ENCODE results near the gene RMDN2. TPM values are rescaled to one million over a fixed set of nuclear protein-coding genes. Genes with fewer than 3 reads are reported as not detected.

RMDN2 gene
- total RNA-seq, 2 experiments from 2014 or later, result 1.8 to 2.1 TPM

DNA sequence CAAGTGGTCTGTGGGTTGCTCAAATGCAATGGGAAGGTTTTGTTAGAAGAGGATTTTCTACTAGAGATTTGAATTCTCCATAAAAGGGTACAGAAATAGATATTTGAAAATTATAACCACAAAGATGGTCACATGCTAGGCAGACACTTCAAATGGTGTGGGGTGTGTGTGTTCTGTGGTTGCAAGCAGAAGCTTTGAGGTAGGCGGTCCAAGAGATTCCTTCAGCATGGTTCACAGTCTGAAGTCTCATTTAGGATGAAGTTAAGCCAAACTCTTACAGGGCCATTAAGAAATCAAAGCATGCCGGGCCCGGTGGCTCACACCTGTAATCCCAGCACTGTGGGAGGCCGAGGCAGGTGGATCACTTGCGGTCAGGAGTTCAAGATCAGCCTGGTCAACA is 38.3 kb upstream of the RMDN2 start:
- no peak overlapping the region for H3K4me3 Mint-ChIP-seq
- POLR2A ChIA-PET, result no interaction called here
- DNase-seq, result no peak
- peaks cover 20% of the 10 kb centered on the region for H3K4me1 Mint-ChIP-seq (ENCODE audit: low read depth)
- no peak overlapping the region for H3K27ac Mint-ChIP-seq
- intact Hi-C loops (cut with micrococcal nuclease), result no loop called here
- peaks cover 8% of the 10 kb centered on the region for H3K27me3 Mint-ChIP-seq
- CTCF ChIA-PET, result interaction anchor here (0.8 to 2.3 kb wide), 6 partner anchors 9 to 491 kb away, joined by 3 to 10 read pairs (median 4); no protein-coding TSS in a partner anchor
- no peaks in the 10 kb centered on the region for H3K36me3 Mint-ChIP-seq
- no peaks in the 10 kb centered on the region for H3K9me3 Mint-ChIP-seq

DNA sequence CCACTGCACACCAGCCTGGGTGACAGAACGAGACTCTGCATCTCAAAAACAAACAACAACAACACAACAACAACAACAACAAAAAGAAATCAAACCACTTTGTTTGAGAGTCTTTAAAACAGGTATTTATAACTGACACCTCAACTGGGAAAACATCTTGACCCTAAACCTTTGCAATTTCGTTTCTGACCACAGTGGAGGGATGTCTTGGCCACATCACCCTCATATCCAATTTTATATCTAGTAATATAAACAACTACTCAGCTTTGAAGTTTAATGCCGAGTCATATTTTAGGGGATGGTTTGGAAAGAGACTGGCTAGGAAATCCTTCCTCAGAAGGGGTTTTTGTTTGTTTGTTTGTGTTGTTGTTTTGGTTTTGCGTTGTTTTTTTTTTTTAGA is 37.8 kb upstream of the RMDN2 start:
- no peaks in the 10 kb centered on the region for H3K9me3 Mint-ChIP-seq
- ChIA-PET CTCF (interaction anchor here (0.8 to 2.3 kb wide), 4 partner anchors 10 to 492 kb away, joined by 3 to 10 read pairs (median 4); no protein-coding TSS in a partner anchor), POLR2A (no interaction called here)
- no peak overlapping the region for H3K27ac Mint-ChIP-seq
- intact Hi-C loops (cut with micrococcal nuclease), result no loop called here
- no peaks in the 10 kb centered on the region for H3K36me3 Mint-ChIP-seq
- H3K27me3 Mint-ChIP-seq, result peaks cover 8% of the 10 kb centered on the region
- DNase-seq, result no peak
- peaks cover 24% of the 10 kb centered on the region for H3K4me1 Mint-ChIP-seq (ENCODE audit: low read depth)
- H3K4me3 Mint-ChIP-seq, result no peak overlapping the region

DNA sequence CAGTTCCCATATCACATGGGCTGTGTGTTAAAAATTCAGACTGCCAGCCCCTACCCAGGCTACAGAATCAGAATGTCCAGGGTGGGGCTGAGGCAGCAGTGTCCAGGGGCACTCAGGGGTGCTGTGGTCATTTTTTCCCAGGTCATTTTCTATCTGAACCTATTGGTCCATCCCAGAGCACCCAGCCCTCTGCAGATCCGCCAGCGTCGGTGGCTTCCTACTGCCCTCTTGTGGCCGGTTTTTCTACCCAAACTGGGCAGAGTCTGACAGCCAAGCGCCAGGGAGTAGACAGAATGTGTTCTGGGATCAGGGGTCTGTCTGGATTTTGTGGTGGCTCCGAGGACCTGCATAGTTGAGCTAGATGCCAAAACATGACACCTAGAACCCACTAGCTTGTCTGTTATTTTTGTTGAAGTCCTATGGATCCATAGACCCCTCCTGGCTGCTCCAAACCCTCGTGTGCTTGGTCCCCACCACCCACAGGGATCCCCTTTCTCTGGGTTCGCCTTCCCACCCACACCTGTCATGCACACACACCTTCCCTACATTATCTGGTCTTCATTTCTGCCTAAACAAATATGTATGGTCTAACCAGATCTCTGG is 34.1 kb upstream of the RMDN2 start:
- H3K4me1 Mint-ChIP-seq (ENCODE audit: low read depth), result peaks cover 49% of the 10 kb centered on the region
- DNase-seq, result peak; percentile 76
- intact Hi-C loops (cut with micrococcal nuclease), result loop anchor here (2.0 to 5.0 kb wide), 3 partner anchors 14 to 499 kb away; no protein-coding TSS in a partner anchor
- no peaks in the 10 kb centered on the region for H3K9me3 Mint-ChIP-seq
- H3K27me3 Mint-ChIP-seq, result peaks cover 6% of the 10 kb centered on the region
- H3K36me3 Mint-ChIP-seq, result no peaks in the 10 kb centered on the region
- H3K4me3 Mint-ChIP-seq, result no peak overlapping the region
- CTCF ChIA-PET, result interaction anchor here (0.5 to 5.9 kb wide), 25 partner anchors 10 to 500 kb away, joined by 3 to 53 read pairs (median 3); partner anchors contain the start of gene RMDN2
- H3K27ac Mint-ChIP-seq, result no peak overlapping the region
- POLR2A ChIA-PET, result no interaction called here

DNA sequence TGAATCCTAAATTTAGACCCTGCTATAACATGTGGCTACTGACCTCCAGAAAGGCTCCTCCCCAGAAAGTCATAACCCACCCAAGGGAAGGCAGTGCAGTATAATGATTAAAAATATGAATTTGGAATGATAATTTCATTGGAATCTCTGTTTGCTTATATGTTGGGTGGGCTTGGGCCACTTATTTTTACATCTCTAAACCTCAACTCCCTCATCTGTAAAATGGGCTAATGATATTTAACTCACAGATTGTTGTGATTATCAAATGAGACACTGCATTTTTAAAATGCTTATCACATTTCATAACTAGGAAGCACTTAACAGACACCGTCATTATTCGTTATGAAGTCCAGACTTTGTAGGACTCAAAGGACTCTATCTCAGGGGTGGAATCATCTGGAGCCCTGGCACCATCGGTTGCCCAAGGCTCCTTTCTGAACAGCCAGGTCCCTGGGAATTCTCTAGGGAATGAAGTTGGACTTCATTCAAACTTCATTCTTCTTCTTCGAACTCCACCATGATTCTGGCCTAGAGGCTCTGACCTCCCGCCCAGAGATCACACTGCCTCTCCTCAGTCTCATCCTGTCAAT is 33.1 kb upstream of the RMDN2 start:
- intact Hi-C loops (cut with micrococcal nuclease), result loop anchor here (2.0 to 5.0 kb wide), 3 partner anchors 15 to 500 kb away; no protein-coding TSS in a partner anchor
- H3K27me3 Mint-ChIP-seq, result peaks cover 5% of the 10 kb centered on the region
- H3K27ac Mint-ChIP-seq, result no peak overlapping the region

DNA sequence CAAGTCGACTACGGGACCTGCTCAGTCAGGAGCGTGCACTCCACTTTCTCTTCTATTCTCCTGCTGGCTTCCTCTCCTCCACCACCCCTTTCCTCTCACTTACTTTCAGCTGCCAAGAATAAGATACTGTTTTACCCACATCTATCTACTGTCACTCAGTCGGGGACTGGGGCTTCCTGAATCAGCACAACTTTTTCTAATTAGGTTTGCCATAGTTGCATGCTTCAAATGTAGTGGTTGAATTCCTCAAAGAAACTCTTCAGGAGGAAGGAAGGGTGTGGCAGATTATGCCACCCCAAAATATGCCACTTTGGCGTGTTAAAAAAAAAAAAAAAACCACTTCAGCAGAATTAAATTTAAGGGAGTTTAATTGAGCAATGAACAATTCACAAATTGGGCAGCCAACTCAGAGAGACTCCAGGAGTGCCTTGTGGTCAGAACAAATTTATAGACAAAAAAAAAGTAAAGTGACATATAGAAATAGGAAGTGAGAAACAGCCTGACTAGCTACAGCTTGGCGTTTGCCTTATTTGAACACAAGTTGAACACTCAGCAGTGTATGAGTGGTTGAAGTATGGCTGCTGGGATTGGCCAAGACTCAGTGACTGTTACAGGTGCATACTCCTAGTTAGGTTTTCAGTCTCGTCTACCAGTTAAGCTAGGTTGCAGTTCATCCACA is 32.5 kb upstream of the RMDN2 start:
- DNase-seq, result peak; percentile 32
- ChIA-PET CTCF (interaction anchor here (0.6 to 5.9 kb wide), 6 partner anchors 16 to 497 kb away, joined by 3 to 53 read pairs (median 4); no protein-coding TSS in a partner anchor), POLR2A (no interaction called here)
- no peak overlapping the region for H3K27ac Mint-ChIP-seq
- intact Hi-C loops (cut with micrococcal nuclease), result loop anchor here (5.0 kb wide), 2 partner anchors 225 to 500 kb away; no protein-coding TSS in a partner anchor
- peaks cover 5% of the 10 kb centered on the region for H3K27me3 Mint-ChIP-seq
- no peak overlapping the region for H3K4me3 Mint-ChIP-seq
- H3K9me3 Mint-ChIP-seq, result no peaks in the 10 kb centered on the region
- H3K4me1 Mint-ChIP-seq (ENCODE audit: low read depth), result peaks cover 43% of the 10 kb centered on the region
- no peaks in the 10 kb centered on the region for H3K36me3 Mint-ChIP-seq

More for the DNA sequence above, 33.1 kb upstream of the RMDN2 start:
- ChIA-PET POLR2A (no interaction called here), CTCF (interaction anchor here (0.9 to 5.9 kb wide), 22 partner anchors 11 to 501 kb away, joined by 3 to 53 read pairs (median 4); no protein-coding TSS in a partner anchor)
- H3K4me1 Mint-ChIP-seq (ENCODE audit: low read depth), result peaks cover 43% of the 10 kb centered on the region
- H3K36me3 Mint-ChIP-seq, result no peaks in the 10 kb centered on the region
- DNase-seq, result no peak
- no peaks in the 10 kb centered on the region for H3K9me3 Mint-ChIP-seq
- no peak overlapping the region for H3K4me3 Mint-ChIP-seq

DNA sequence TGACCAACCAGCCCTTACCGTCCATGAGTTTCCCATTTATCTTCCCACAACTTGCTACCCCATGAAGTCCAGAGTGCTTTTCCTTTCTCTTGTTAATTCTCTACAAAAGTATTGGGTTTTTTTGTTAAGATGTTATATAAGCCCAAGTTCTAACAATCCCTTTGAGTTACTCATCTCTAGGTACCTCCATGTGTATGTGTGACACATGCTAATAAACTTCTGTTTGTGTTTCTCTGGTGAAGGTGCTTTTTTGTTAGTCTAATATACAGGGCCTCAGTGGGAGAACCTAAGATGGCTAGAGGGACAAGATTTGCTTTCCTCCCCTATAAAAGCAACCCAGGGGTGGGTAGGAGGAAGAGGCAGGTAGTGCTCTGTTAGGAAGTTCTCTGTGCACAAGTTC is 31.8 kb upstream of the RMDN2 start:
- intact Hi-C loops (cut with micrococcal nuclease), result loop anchor here (5.0 kb wide), 2 partner anchors 224 to 501 kb away; no protein-coding TSS in a partner anchor
- Mint-ChIP-seq H3K36me3 (no peaks in the 10 kb centered on the region), H3K4me1 (ENCODE audit: low read depth) (peaks cover 43% of the 10 kb centered on the region), H3K27me3 (peaks cover 3% of the 10 kb centered on the region), H3K4me3 (no peak overlapping the region), H3K27ac (no peak overlapping the region), H3K9me3 (no peaks in the 10 kb centered on the region)
- ChIA-PET CTCF (interaction anchor here (0.6 to 5.9 kb wide), 7 partner anchors 16 to 571 kb away, joined by 3 to 53 read pairs (median 4); no protein-coding TSS in a partner anchor), POLR2A (interaction anchor here (0.5 kb wide), 1 partner anchor 52 kb away, joined by 5 read pairs; no protein-coding TSS in a partner anchor)
- no peak for DNase-seq

DNA sequence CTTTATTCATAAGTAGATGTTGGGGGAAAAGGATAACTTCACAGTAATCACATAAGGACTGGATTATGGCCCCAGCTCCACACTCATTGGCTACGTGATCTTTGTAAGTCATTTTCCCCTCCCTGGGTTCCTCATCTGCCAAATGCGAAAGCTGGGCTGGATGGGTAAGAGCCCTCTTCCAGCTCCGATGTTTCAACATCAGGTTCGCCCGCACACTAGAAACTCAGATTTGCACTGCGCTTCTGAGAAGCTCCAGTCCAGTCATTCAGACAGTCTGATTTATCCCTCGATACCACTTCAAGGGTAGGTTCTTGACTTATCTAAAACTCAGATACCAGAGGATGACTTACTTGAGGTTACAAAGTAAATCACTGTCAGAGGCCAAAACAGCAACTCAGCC is 31.0 kb upstream of the RMDN2 start:
- peaks cover 43% of the 10 kb centered on the region for H3K4me1 Mint-ChIP-seq (ENCODE audit: low read depth)
- peaks cover 3% of the 10 kb centered on the region for H3K27me3 Mint-ChIP-seq
- no peaks in the 10 kb centered on the region for H3K36me3 Mint-ChIP-seq
- peak overlapping the region; percentile 69 for H3K27ac Mint-ChIP-seq
- CTCF ChIA-PET, result interaction anchor here (1.1 to 1.6 kb wide), 5 partner anchors 17 to 572 kb away, joined by 3 to 5 read pairs (median 4); no protein-coding TSS in a partner anchor
- intact Hi-C loops (cut with micrococcal nuclease), result loop anchor here (5.0 kb wide), 2 partner anchors 223 to 502 kb away; no protein-coding TSS in a partner anchor
- no peak overlapping the region for H3K4me3 Mint-ChIP-seq
- POLR2A ChIA-PET, result interaction anchor here (1.2 to 1.6 kb wide), 4 partner anchors 22 to 504 kb away, joined by 3 to 5 read pairs (median 4); partner anchors contain the start of gene RMDN2
- peak; percentile 47 for DNase-seq
- no peaks in the 10 kb centered on the region for H3K9me3 Mint-ChIP-seq

DNA sequence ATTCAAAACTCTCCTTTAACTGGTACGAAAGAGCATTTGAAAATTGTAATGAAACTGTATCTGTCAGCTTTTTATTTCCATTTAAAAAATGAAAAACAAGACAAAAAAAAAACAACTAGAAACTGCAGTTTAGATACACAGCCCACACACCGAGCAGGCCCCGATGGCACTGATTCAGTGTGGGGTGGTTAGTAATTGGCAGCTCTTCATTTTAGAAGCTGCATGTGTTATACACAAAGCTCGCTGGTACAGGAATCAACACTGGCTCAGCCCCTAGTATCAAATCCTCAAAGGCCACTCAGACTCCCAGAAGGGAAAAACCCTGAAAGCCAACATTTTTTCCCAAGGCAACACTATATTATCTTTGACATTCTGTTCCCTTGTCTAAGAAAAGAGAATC is 30.5 kb upstream of the RMDN2 start:
- POLR2A ChIA-PET, result interaction anchor here (1.2 to 1.6 kb wide), 4 partner anchors 23 to 504 kb away, joined by 3 to 5 read pairs (median 4); partner anchors contain the start of gene RMDN2
- no peaks in the 10 kb centered on the region for H3K36me3 Mint-ChIP-seq
- intact Hi-C loops (cut with micrococcal nuclease), result loop anchor here (5.0 kb wide), 2 partner anchors 223 to 502 kb away; no protein-coding TSS in a partner anchor
- no peak overlapping the region for H3K4me3 Mint-ChIP-seq
- CTCF ChIA-PET, result interaction anchor here (1.1 to 1.6 kb wide), 5 partner anchors 17 to 572 kb away, joined by 3 to 5 read pairs (median 4); no protein-coding TSS in a partner anchor
- peaks cover 43% of the 10 kb centered on the region for H3K4me1 Mint-ChIP-seq (ENCODE audit: low read depth)
- H3K27me3 Mint-ChIP-seq, result peaks cover 3% of the 10 kb centered on the region
- peak; percentile 33 for DNase-seq
- H3K9me3 Mint-ChIP-seq, result no peaks in the 10 kb centered on the region
- H3K27ac Mint-ChIP-seq, result peak overlapping the region; percentile 69

DNA sequence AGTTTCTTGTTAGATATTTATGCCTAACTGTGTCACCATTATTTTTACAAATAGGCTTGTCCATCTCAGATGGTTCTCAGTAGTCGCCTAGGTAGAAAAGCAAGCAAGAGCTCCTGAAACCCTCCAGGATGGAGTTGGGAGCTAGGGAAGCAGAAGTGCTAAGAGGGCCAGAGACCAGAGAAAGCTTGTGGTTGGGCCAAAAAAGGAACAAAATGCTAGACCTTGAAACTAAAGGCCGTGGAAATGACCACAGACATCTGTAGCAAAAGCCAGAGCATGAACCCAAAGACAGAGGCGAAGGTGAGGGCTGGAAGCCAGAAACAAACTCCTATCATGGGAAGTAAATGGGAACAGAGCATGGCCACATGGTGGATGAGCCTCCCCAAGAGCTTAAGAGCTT is 29.9 kb upstream of the RMDN2 start:
- Mint-ChIP-seq H3K27me3 (peaks cover 3% of the 10 kb centered on the region), H3K27ac (no peak overlapping the region), H3K4me3 (no peak overlapping the region), H3K4me1 (ENCODE audit: low read depth) (peaks cover 43% of the 10 kb centered on the region), H3K36me3 (no peaks in the 10 kb centered on the region), H3K9me3 (no peaks in the 10 kb centered on the region)
- ChIA-PET POLR2A (interaction anchor here (1.2 to 1.6 kb wide), 3 partner anchors 23 to 143 kb away, joined by 3 to 4 read pairs (median 4); partner anchors contain the start of gene RMDN2), CTCF (interaction anchor here (1.1 to 1.6 kb wide), 5 partner anchors 18 to 504 kb away, joined by 3 to 5 read pairs (median 4); no protein-coding TSS in a partner anchor)
- intact Hi-C loops (cut with micrococcal nuclease), result no loop called here
- DNase-seq, result no peak

DNA sequence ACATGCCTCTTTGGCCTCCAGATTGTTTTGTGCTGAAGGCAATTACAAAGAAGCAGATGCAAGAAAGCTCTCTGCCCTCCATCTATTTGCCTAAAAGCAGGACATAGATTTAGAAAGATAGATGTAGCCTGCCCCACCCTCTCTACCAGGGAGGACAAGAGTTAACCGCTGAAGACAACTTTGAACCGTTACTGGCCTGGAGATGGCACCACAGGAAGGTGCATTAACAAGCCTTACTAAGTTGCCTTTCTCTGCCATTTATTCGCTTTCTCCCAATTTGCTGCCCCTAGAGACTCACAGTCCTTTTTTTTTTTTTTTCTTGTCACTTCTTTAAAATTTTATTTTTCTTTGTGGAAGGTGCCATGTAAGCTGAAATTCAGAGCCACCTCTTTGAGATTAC is 28.8 kb upstream of the RMDN2 start:
- Mint-ChIP-seq H3K4me1 (ENCODE audit: low read depth) (peaks cover 34% of the 10 kb centered on the region), H3K36me3 (no peaks in the 10 kb centered on the region), H3K27me3 (no peaks in the 10 kb centered on the region), H3K27ac (no peak overlapping the region), H3K4me3 (no peak overlapping the region), H3K9me3 (no peaks in the 10 kb centered on the region)
- ChIA-PET CTCF (interaction anchor here (1.5 kb wide), 1 partner anchor 482 kb away, joined by 3 read pairs; no protein-coding TSS in a partner anchor), POLR2A (no interaction called here)
- intact Hi-C loops (cut with micrococcal nuclease), result loop anchor here (1.0 kb wide), 1 partner anchor 378 kb away; no protein-coding TSS in a partner anchor
- no peak for DNase-seq

DNA sequence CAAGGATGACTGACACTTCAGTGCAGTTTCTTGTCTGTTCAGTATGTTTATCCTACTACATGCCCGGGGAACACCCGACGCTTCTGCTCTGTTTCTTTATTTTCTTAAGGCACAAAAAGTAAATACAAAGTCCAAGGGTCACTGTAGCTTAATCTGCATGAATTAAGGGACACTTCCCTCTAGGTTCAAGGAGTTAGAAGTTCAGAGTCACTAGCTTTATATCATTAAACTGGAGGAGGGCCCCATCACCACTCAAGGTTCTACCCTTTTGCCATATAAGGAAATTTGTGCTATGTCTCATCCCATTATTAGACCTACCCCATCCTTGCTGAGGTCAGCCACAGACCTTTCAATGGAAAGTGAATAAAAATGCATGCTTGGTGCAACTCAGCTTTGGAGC is 27.6 kb upstream of the RMDN2 start:
- Mint-ChIP-seq H3K27ac (no peak overlapping the region), H3K27me3 (no peaks in the 10 kb centered on the region), H3K9me3 (no peaks in the 10 kb centered on the region), H3K36me3 (no peaks in the 10 kb centered on the region), H3K4me1 (ENCODE audit: low read depth) (peaks cover 24% of the 10 kb centered on the region), H3K4me3 (no peak overlapping the region)
- DNase-seq, result no peak
- POLR2A ChIA-PET, result no interaction called here
- intact Hi-C loops (cut with micrococcal nuclease), result no loop called here
- CTCF ChIA-PET, result interaction anchor here (2.0 kb wide), 1 partner anchor 20 kb away, joined by 6 read pairs; no protein-coding TSS in a partner anchor
